ENCODE data around the gene NPC1. TPM values are rescaled to one million over a fixed set of nuclear protein-coding genes. Genes with fewer than 3 reads are reported as not detected.
A peak's percentile ranks its signal among the peaks of the same experiment; 100 is the strongest.

NPC1 gene
- total RNA-seq, 1 donor from 2014 or later, result 29.0 TPM

GRCh38 chr18:23548275-23548674 lies 38.0 kb downstream of the NPC1 start:
- no peaks in the 10 kb centered on the region for H3K9me3 Mint-ChIP-seq
- no peak for DNase-seq (ENCODE audit: low spot score)
- no peak overlapping the region for H3K27ac Mint-ChIP-seq
- peaks cover 79% of the 10 kb centered on the region for H3K36me3 Mint-ChIP-seq (ENCODE audit: low read depth)
- H3K4me3 Mint-ChIP-seq (ENCODE audit: low read depth), result no peak overlapping the region
- no peaks in the 10 kb centered on the region for H3K27me3 Mint-ChIP-seq (ENCODE audit: low read depth)
- intact Hi-C loops (cut with micrococcal nuclease), result no loop called here
- H3K4me1 Mint-ChIP-seq (ENCODE audit: low read depth), result no peaks in the 10 kb centered on the region

GRCh38 chr18:23547846-23548245 lies 38.5 kb downstream of the NPC1 start:
- H3K27ac Mint-ChIP-seq, result no peak overlapping the region
- no peak overlapping the region for H3K4me3 Mint-ChIP-seq (ENCODE audit: low read depth)
- no peaks in the 10 kb centered on the region for H3K9me3 Mint-ChIP-seq
- no peaks in the 10 kb centered on the region for H3K4me1 Mint-ChIP-seq (ENCODE audit: low read depth)
- intact Hi-C loops (cut with micrococcal nuclease), result no loop called here
- peaks cover 77% of the 10 kb centered on the region for H3K36me3 Mint-ChIP-seq (ENCODE audit: low read depth)
- H3K27me3 Mint-ChIP-seq (ENCODE audit: low read depth), result no peaks in the 10 kb centered on the region
- DNase-seq (ENCODE audit: low spot score), result no peak

GRCh38 chr18:23547306-23547705 lies 39.0 kb downstream of the NPC1 start:
- no peak overlapping the region for H3K27ac Mint-ChIP-seq
- peaks cover 77% of the 10 kb centered on the region for H3K36me3 Mint-ChIP-seq (ENCODE audit: low read depth)
- H3K27me3 Mint-ChIP-seq (ENCODE audit: low read depth), result no peaks in the 10 kb centered on the region
- no peaks in the 10 kb centered on the region for H3K9me3 Mint-ChIP-seq
- DNase-seq (ENCODE audit: low spot score), result no peak
- H3K4me3 Mint-ChIP-seq (ENCODE audit: low read depth), result no peak overlapping the region
- intact Hi-C loops (cut with micrococcal nuclease), result no loop called here
- peaks cover 3% of the 10 kb centered on the region for H3K4me1 Mint-ChIP-seq (ENCODE audit: low read depth)

GRCh38 chr18:23545247-23545789 lies 41.0 kb downstream of the NPC1 start:
- Mint-ChIP-seq H3K4me3 (ENCODE audit: low read depth) (no peak overlapping the region), H3K9me3 (no peaks in the 10 kb centered on the region), H3K36me3 (ENCODE audit: low read depth) (peaks cover 76% of the 10 kb centered on the region), H3K27me3 (ENCODE audit: low read depth) (no peaks in the 10 kb centered on the region), H3K27ac (no peak overlapping the region), H3K4me1 (ENCODE audit: low read depth) (peaks cover 20% of the 10 kb centered on the region)
- intact Hi-C loops (cut with micrococcal nuclease), result no loop called here
- DNase-seq (ENCODE audit: low spot score), result no peak

GRCh38 chr18:23542461-23542860 lies 43.8 kb downstream of the NPC1 start:
- no peak overlapping the region for H3K4me3 Mint-ChIP-seq (ENCODE audit: low read depth)
- H3K9me3 Mint-ChIP-seq, result no peaks in the 10 kb centered on the region
- intact Hi-C loops (cut with micrococcal nuclease), result no loop called here
- no peak overlapping the region for H3K27ac Mint-ChIP-seq
- DNase-seq (ENCODE audit: low spot score), result no peak
- H3K27me3 Mint-ChIP-seq (ENCODE audit: low read depth), result no peaks in the 10 kb centered on the region
- peaks cover 35% of the 10 kb centered on the region for H3K4me1 Mint-ChIP-seq (ENCODE audit: low read depth)
- peaks cover 87% of the 10 kb centered on the region for H3K36me3 Mint-ChIP-seq (ENCODE audit: low read depth)

GRCh38 chr18:23541349-23542093 lies 44.8 kb downstream of the NPC1 start:
- Mint-ChIP-seq H3K36me3 (ENCODE audit: low read depth) (peaks cover 85% of the 10 kb centered on the region), H3K4me3 (ENCODE audit: low read depth) (no peak overlapping the region), H3K4me1 (ENCODE audit: low read depth) (peaks cover 35% of the 10 kb centered on the region), H3K9me3 (no peaks in the 10 kb centered on the region), H3K27me3 (ENCODE audit: low read depth) (no peaks in the 10 kb centered on the region), H3K27ac (peak overlapping the region; percentile 44)
- no peak for DNase-seq (ENCODE audit: low spot score)
- intact Hi-C loops (cut with micrococcal nuclease), result loop anchor here (1.0 to 2.0 kb wide), 2 partner anchors 12 to 45 kb away; partner anchors contain the start of gene NPC1

GRCh38 chr18:23540867-23541266 lies 45.4 kb downstream of the NPC1 start:
- Mint-ChIP-seq H3K4me3 (ENCODE audit: low read depth) (no peak overlapping the region), H3K36me3 (ENCODE audit: low read depth) (peaks cover 88% of the 10 kb centered on the region), H3K4me1 (ENCODE audit: low read depth) (peaks cover 35% of the 10 kb centered on the region), H3K27me3 (ENCODE audit: low read depth) (no peaks in the 10 kb centered on the region), H3K9me3 (no peaks in the 10 kb centered on the region), H3K27ac (peak overlapping the region; percentile 44)
- intact Hi-C loops (cut with micrococcal nuclease), result loop anchor here (1.0 to 2.0 kb wide), 2 partner anchors 12 to 46 kb away; partner anchors contain the start of gene NPC1
- peak; percentile 26 for DNase-seq (ENCODE audit: low spot score)

- no peaks in the 10 kb centered on the region for H3K27me3 Mint-ChIP-seq (ENCODE audit: low read depth)
- peaks cover 35% of the 10 kb centered on the region for H3K4me1 Mint-ChIP-seq (ENCODE audit: low read depth)
- H3K9me3 Mint-ChIP-seq, result no peaks in the 10 kb centered on the region
- no peak for DNase-seq (ENCODE audit: low spot score)
- H3K36me3 Mint-ChIP-seq (ENCODE audit: low read depth), result peaks cover 90% of the 10 kb centered on the region
- intact Hi-C loops (cut with micrococcal nuclease), result loop anchor here (2.0 kb wide), 1 partner anchor 47 kb away; the partner anchor contains the start of gene NPC1
- H3K4me3 Mint-ChIP-seq (ENCODE audit: low read depth), result peak overlapping the region; percentile 46
- peak overlapping the region; percentile 12 for H3K27ac Mint-ChIP-seq
Measured at GRCh38 chr18:23539911-23540525, 46.3 kb downstream of the NPC1 start.

GRCh38 chr18:23539296-23539695 lies 47.0 kb downstream of the NPC1 start:
- Mint-ChIP-seq H3K27me3 (ENCODE audit: low read depth) (no peaks in the 10 kb centered on the region), H3K27ac (no peak overlapping the region), H3K4me1 (ENCODE audit: low read depth) (peaks cover 35% of the 10 kb centered on the region), H3K36me3 (ENCODE audit: low read depth) (peaks cover 90% of the 10 kb centered on the region), H3K9me3 (no peaks in the 10 kb centered on the region), H3K4me3 (ENCODE audit: low read depth) (no peak overlapping the region)
- intact Hi-C loops (cut with micrococcal nuclease), result no loop called here
- DNase-seq (ENCODE audit: low spot score), result no peak

GRCh38 chr18:23538870-23539269 lies 47.4 kb downstream of the NPC1 start:
- Mint-ChIP-seq H3K4me3 (ENCODE audit: low read depth) (no peak overlapping the region), H3K36me3 (ENCODE audit: low read depth) (peaks cover 90% of the 10 kb centered on the region)
- intact Hi-C loops (cut with micrococcal nuclease), result no loop called here

GRCh38 chr18:23538001-23538400 lies 48.3 kb downstream of the NPC1 start:
- peaks cover 90% of the 10 kb centered on the region for H3K36me3 Mint-ChIP-seq (ENCODE audit: low read depth)
- no peak overlapping the region for H3K4me3 Mint-ChIP-seq (ENCODE audit: low read depth)
- DNase-seq (ENCODE audit: low spot score), result no peak
- H3K27me3 Mint-ChIP-seq (ENCODE audit: low read depth), result no peaks in the 10 kb centered on the region
- no peaks in the 10 kb centered on the region for H3K9me3 Mint-ChIP-seq
- intact Hi-C loops (cut with micrococcal nuclease), result no loop called here
- H3K27ac Mint-ChIP-seq, result no peak overlapping the region
- peaks cover 35% of the 10 kb centered on the region for H3K4me1 Mint-ChIP-seq (ENCODE audit: low read depth)

More at GRCh38 chr18:23538870-23539269, 47.4 kb downstream of the NPC1 start:
- H3K27me3 Mint-ChIP-seq (ENCODE audit: low read depth), result no peaks in the 10 kb centered on the region
- H3K4me1 Mint-ChIP-seq (ENCODE audit: low read depth), result peaks cover 35% of the 10 kb centered on the region
- no peak for DNase-seq (ENCODE audit: low spot score)
- H3K9me3 Mint-ChIP-seq, result no peaks in the 10 kb centered on the region
- no peak overlapping the region for H3K27ac Mint-ChIP-seq

- peaks cover 90% of the 10 kb centered on the region for H3K36me3 Mint-ChIP-seq (ENCODE audit: low read depth)
- H3K4me1 Mint-ChIP-seq (ENCODE audit: low read depth), result peaks cover 32% of the 10 kb centered on the region
- no peaks in the 10 kb centered on the region for H3K9me3 Mint-ChIP-seq
- H3K27ac Mint-ChIP-seq, result no peak overlapping the region
- no peaks in the 10 kb centered on the region for H3K27me3 Mint-ChIP-seq (ENCODE audit: low read depth)
- no peak overlapping the region for H3K4me3 Mint-ChIP-seq (ENCODE audit: low read depth)
- no peak for DNase-seq (ENCODE audit: low spot score)
- intact Hi-C loops (cut with micrococcal nuclease), result no loop called here
Measured at GRCh38 chr18:23537274-23537673, 49.0 kb downstream of the NPC1 start.

- no peak for DNase-seq (ENCODE audit: low spot score)
- H3K36me3 Mint-ChIP-seq (ENCODE audit: low read depth), result peaks cover 91% of the 10 kb centered on the region
- intact Hi-C loops (cut with micrococcal nuclease), result no loop called here
- no peak overlapping the region for H3K4me3 Mint-ChIP-seq (ENCODE audit: low read depth)
- peaks cover 24% of the 10 kb centered on the region for H3K4me1 Mint-ChIP-seq (ENCODE audit: low read depth)
- H3K27me3 Mint-ChIP-seq (ENCODE audit: low read depth), result no peaks in the 10 kb centered on the region
- H3K9me3 Mint-ChIP-seq, result no peaks in the 10 kb centered on the region
- H3K27ac Mint-ChIP-seq, result no peak overlapping the region
Measured at GRCh38 chr18:23536204-23536603, 50.1 kb downstream of the NPC1 start.

Data from activated T-helper 2 cell treated with anti-CD3 and anti-CD28 coated beads, Interferon-gamma antibody, Interleukin-2, Interleukin-4, amounts not matched to agents 10 μg/mL and 5 μg/mL and 100 μg/mL, durations not matched to agents 14 hours and 24 hours and 36 hours (primary cell).